ENCODE results near the gene GPC3.

Gene GPC3

DNA sequence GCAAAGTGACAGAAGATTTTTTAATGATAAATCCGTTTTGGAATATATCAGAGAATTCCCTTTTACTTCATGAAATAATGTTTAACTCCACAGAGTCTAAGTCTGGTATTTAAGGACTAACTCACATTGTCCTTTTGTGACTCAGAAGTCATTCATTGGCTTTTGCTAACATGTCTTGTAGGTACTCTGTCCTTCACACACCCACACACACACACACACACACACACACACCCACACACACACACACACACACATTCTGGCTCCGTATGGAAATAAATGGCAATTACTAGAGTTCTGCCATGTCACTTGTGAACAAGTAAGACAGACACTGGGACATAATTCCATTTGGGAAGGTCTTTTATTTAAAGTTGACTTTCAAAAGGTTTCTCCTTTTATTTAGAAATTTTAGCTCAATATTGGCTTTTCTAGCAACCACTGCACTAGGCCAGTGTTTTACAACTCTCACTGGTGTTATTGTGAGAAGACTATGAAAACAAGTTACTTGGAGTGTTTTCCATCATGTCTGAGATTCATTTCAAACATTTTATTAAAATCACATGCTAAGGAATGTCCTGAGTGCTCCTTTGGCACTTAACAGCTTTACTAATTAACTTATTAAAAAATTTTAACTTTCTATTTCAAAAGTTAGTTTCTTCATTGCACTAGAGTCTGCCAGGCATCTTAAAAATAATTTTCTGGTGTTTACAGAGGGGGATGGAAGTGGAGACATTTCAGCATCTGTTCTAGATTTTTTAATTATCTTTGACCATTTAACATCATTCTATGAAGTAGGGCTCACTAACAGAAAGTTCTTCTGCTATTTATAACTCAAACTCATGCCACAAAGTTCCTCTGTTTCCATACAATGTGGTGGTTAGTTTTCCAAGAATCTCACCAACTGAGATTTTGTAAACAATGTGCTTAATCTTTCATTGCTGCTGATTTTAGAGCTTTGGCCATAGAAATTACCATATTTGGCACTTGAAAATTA lies 329.8 kb downstream of the GPC3 start:
- H3K27ac Mint-ChIP-seq = no peak overlapping the region
- ATAC-seq = no peak
- no peak overlapping the region for H3K4me3 Mint-ChIP-seq
- H3K4me1 Mint-ChIP-seq = no peaks in the 10 kb centered on the region
- no peaks in the 10 kb centered on the region for H3K27me3 Mint-ChIP-seq
- no peaks in the 10 kb centered on the region for H3K9me3 Mint-ChIP-seq
- H3K36me3 Mint-ChIP-seq = no peaks in the 10 kb centered on the region

GRCh38 chrX:133654811-133655210 lies 330.6 kb downstream of the GPC3 start:
- Mint-ChIP-seq H3K4me3 (no peak overlapping the region), H3K4me1 (no peaks in the 10 kb centered on the region), H3K9me3 (no peaks in the 10 kb centered on the region), H3K27ac (no peak overlapping the region), H3K36me3 (no peaks in the 10 kb centered on the region), H3K27me3 (no peaks in the 10 kb centered on the region)
- no peak for ATAC-seq

DNA sequence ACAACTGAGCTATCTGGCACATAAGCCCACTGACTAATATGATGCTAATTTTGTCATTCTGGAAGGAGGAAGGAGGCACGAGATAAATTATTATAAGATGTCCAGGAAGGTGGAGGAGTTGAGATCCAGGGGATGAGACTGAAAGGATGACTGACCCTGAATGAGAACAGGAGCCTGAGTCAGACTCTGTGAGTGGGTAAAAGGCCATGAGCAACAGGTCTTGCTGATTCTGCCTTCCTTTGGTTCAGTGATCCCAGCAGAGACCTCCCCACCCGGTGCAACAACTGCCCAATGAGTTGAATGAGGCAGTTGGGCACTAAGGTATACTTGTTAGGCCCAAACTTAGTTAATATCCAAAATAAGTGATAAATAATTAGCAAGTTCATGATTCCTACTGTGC lies 332.0 kb downstream of the GPC3 start:
- H3K4me1 Mint-ChIP-seq = no peaks in the 10 kb centered on the region
- H3K36me3 Mint-ChIP-seq = no peaks in the 10 kb centered on the region
- no peaks in the 10 kb centered on the region for H3K9me3 Mint-ChIP-seq
- H3K27me3 Mint-ChIP-seq = no peaks in the 10 kb centered on the region
- no peak overlapping the region for H3K27ac Mint-ChIP-seq
- H3K4me3 Mint-ChIP-seq = no peak overlapping the region
- no peak for ATAC-seq

- Mint-ChIP-seq H3K27ac (no peak overlapping the region), H3K4me1 (no peaks in the 10 kb centered on the region), H3K36me3 (no peaks in the 10 kb centered on the region), H3K9me3 (no peaks in the 10 kb centered on the region), H3K4me3 (no peak overlapping the region), H3K27me3 (no peaks in the 10 kb centered on the region)
- no peak for ATAC-seq
Measured at GRCh38 chrX:133652185-133652584, 333.2 kb downstream of the GPC3 start.

- Mint-ChIP-seq H3K27ac (no peak overlapping the region), H3K27me3 (no peaks in the 10 kb centered on the region), H3K36me3 (no peaks in the 10 kb centered on the region)
Measured at GRCh38 chrX:133650239-133650638, 335.2 kb downstream of the GPC3 start.

DNA sequence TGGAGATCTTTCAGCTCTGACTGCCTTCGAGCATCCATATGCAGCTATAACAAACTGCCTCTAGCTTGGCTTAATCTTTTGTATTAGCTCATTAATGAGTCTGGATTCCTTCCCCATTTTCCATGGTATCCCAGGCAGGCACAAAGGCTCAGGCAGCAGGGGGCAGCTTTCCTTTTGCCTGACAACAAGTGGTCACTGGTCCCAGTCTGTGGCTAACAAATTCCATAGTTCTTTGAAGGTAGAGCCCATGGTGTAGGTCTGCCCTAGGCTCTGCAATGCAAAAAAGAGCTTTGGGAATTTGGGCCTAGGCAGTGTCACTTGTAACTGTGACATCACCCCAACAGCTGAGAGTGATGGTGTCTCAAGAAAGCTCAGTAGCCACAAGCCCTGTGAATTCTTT lies 335.7 kb downstream of the GPC3 start:
- H3K4me1 Mint-ChIP-seq = no peaks in the 10 kb centered on the region
- no peak overlapping the region for H3K4me3 Mint-ChIP-seq
- H3K27ac Mint-ChIP-seq = no peak overlapping the region
- H3K9me3 Mint-ChIP-seq = no peaks in the 10 kb centered on the region
- H3K27me3 Mint-ChIP-seq = no peaks in the 10 kb centered on the region
- no peak for ATAC-seq
- H3K36me3 Mint-ChIP-seq = no peaks in the 10 kb centered on the region

More at GRCh38 chrX:133650239-133650638, 335.2 kb downstream of the GPC3 start:
- H3K4me1 Mint-ChIP-seq = no peaks in the 10 kb centered on the region
- H3K4me3 Mint-ChIP-seq = no peak overlapping the region
- H3K9me3 Mint-ChIP-seq = no peaks in the 10 kb centered on the region
- ATAC-seq = no peak

DNA sequence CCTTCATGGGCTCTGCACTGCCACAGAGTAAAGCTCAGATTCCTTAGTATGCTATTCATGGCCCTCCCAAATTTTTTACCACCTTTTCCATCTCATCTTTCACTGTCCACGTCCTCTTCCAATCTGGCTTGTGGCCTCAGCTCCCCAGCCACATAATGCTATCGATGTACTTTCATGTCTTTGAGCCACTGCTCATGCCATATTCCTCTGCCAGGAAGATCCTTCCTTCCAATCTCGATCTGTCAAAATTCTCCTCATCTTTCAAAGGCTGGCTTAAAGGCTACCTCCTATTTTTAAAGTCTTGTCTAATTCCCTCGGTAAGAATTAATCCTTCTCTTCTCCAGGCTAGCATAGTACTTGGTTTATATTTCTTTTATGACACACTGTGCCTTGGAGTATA lies 336.8 kb downstream of the GPC3 start:
- H3K9me3 Mint-ChIP-seq = no peaks in the 10 kb centered on the region
- no peak for ATAC-seq

DNA sequence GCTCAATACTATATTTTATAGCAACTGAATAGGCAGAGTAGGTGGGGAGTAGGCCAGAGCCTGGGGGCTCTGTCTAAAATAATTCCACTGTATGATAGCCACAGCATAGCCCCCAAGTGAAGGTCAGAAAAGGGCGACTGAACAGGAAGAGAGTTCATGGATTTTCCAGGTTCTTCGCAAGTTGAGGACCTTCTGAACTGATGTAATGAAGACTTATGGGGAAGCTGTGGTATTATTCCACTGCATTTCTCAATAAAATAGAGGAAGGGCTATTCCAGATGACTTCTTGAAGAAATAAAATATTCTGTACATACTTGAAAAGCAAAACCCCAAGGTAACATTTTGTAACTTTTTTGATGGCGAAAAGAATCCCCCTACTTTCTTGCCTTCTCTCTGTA lies 338.7 kb downstream of the GPC3 start:
- H3K4me3 Mint-ChIP-seq = no peak overlapping the region
- no peaks in the 10 kb centered on the region for H3K9me3 Mint-ChIP-seq
- H3K36me3 Mint-ChIP-seq = no peaks in the 10 kb centered on the region
- no peaks in the 10 kb centered on the region for H3K27me3 Mint-ChIP-seq
- ATAC-seq = no peak
- H3K27ac Mint-ChIP-seq = no peak overlapping the region
- no peaks in the 10 kb centered on the region for H3K4me1 Mint-ChIP-seq

More for the DNA sequence above, 336.8 kb downstream of the GPC3 start:
- H3K36me3 Mint-ChIP-seq = no peaks in the 10 kb centered on the region
- H3K4me1 Mint-ChIP-seq = no peaks in the 10 kb centered on the region
- H3K27ac Mint-ChIP-seq = no peak overlapping the region
- no peak overlapping the region for H3K4me3 Mint-ChIP-seq
- H3K27me3 Mint-ChIP-seq = no peaks in the 10 kb centered on the region

DNA sequence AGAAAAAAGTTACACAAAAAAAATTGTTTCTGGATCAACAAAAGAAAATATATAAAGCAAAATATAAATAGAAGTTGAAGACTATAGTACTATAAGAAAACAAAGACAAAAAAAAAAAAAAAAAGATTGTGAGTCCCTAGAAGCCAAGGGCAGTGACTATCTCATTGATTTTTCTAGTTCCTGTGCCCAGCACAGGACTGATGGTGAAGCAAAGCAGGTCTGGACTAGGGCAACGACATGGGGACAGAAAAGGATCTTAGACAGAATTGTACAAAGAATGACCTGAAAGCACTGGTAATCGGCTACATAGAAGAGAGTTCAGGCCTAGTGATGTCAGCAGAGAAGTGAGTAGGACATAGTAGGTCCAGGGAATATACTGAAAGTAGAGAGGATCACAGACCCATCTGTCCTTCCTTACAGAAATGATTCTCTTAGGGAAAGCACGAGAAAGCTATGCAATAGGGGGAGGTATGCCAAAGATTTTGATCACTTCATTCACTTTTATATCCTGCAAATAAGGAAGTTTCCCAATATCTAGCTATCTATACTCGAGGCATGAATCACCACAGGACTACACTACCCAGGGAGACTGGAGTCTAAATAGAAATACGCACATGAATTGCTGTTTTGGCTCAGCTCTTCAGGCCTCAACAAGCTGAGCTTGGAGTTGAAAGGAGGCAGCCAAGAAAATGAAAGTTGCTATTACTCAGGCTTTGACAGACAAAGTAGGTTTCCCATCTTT lies 339.2 kb downstream of the GPC3 start:
- ATAC-seq = no peak
- Mint-ChIP-seq H3K9me3 (no peaks in the 10 kb centered on the region), H3K36me3 (no peaks in the 10 kb centered on the region), H3K27me3 (no peaks in the 10 kb centered on the region), H3K4me3 (no peak overlapping the region), H3K4me1 (no peaks in the 10 kb centered on the region), H3K27ac (no peak overlapping the region)

DNA sequence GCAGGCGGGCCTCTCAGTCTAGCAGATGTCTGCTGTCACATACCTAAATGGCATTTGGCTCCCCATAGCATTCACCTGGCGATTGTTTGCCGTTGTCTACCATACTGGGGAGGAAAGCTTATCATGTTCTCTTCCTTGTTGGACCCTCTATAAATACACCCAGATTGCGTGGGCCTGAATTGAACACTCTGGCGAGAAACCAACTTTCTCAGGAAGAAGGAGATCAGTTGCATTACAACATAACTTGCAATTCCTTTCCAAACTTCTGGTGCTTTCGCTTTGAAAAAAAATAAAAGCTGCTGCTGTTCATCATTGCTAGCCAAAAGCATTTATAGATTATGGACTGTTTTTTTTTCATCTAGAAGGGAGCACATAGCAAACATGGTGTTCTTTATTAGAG lies 340.1 kb downstream of the GPC3 start:
- no peak for ATAC-seq
- Mint-ChIP-seq H3K27me3 (no peaks in the 10 kb centered on the region), H3K27ac (no peak overlapping the region), H3K36me3 (no peaks in the 10 kb centered on the region), H3K9me3 (no peaks in the 10 kb centered on the region), H3K4me3 (no peak overlapping the region), H3K4me1 (no peaks in the 10 kb centered on the region)

DNA sequence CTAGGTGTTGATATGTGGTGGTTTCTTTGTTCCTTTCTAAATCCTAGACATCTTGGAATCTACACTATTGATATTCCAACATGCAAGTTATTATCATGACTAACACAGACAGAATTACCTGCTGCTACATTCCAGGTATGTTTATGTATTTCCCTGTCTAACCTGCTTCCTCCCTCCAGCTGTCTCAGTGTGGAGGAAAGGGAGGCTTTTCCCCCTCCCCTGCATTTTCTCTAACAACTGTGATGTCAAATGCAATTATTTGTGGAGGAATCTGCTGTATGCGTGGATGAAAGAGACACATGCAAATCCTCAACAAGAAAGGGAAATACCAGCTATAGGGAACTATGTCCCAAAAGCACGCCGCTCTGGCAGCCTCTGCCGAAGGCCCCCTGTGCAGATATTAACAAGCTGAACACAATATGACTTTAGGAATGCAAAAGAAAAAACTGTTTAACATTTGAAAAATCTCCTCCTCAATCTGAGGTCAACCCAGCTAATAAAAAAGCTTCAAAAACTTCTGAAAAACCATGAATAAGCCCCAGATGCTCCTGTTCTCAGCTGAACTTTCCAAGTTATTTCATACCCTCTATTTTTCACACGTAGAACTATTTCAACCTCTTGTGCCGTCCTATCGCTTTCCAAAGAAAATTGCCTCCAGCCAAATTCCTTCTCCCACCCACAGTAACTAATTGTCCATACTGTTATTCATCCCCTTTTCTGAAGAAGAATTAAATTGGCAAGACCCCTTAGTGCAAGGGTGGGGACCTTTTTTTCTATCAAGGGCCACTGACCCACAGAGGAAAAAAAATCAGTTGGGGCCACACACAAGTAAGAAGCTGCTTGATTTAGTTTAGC lies 345.0 kb downstream of the GPC3 start:
- Mint-ChIP-seq H3K4me1 (no peaks in the 10 kb centered on the region), H3K36me3 (no peaks in the 10 kb centered on the region), H3K4me3 (no peak overlapping the region), H3K27ac (no peak overlapping the region), H3K27me3 (no peaks in the 10 kb centered on the region), H3K9me3 (no peaks in the 10 kb centered on the region)
- ATAC-seq = no peak

DNA sequence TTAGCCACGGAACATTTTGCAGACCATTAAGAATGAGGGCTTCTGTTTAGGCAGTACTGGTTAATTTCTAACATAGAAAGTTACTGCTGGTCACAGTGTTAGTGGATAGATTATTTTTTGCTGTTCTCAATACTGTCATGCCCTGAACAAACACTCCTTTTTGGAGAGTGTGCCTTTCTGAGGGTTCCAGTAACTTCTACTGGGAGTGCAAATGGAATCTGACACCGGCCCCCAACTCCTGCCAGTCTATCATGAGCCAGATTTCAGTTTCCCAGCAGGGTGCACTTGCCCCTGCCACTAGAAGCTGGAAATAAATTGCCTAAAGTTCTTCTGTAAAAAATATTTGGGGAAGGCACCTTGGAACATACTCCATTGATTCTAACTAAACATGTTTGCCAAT lies 345.7 kb downstream of the GPC3 start:
- H3K27me3 Mint-ChIP-seq = no peaks in the 10 kb centered on the region
- H3K27ac Mint-ChIP-seq = no peak overlapping the region
- H3K36me3 Mint-ChIP-seq = no peaks in the 10 kb centered on the region
- no peaks in the 10 kb centered on the region for H3K9me3 Mint-ChIP-seq
- no peak overlapping the region for H3K4me3 Mint-ChIP-seq
- no peaks in the 10 kb centered on the region for H3K4me1 Mint-ChIP-seq
- ATAC-seq = no peak

DNA sequence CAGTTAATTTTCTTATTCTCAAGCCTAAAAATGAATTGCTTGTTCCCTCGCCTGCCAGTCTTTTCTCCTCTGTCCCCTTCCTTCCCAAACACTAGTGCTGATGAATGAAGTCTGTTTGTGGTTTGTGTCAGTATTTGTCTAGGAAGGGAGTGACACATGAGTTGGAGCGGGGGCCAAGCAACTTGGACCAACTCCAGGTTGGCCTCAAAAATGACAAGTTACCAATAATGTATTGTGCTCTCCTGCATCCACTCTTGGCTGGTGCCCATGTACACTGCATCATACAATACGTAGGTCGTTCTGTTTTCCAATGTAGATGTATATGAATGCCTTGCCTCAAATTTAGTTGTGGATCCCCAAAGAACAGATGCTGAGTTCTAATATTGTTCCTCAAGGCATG lies 347.1 kb downstream of the GPC3 start:
- H3K27ac Mint-ChIP-seq = no peak overlapping the region
- ATAC-seq = no peak
- no peaks in the 10 kb centered on the region for H3K36me3 Mint-ChIP-seq
- no peak overlapping the region for H3K4me3 Mint-ChIP-seq
- no peaks in the 10 kb centered on the region for H3K9me3 Mint-ChIP-seq
- H3K27me3 Mint-ChIP-seq = no peaks in the 10 kb centered on the region
- H3K4me1 Mint-ChIP-seq = no peaks in the 10 kb centered on the region

GRCh38 chrX:133637765-133638164 lies 347.6 kb downstream of the GPC3 start:
- H3K27me3 Mint-ChIP-seq = no peaks in the 10 kb centered on the region
- H3K4me3 Mint-ChIP-seq = no peak overlapping the region
- no peaks in the 10 kb centered on the region for H3K36me3 Mint-ChIP-seq
- H3K9me3 Mint-ChIP-seq = no peaks in the 10 kb centered on the region
- H3K4me1 Mint-ChIP-seq = no peaks in the 10 kb centered on the region
- no peak overlapping the region for H3K27ac Mint-ChIP-seq
- ATAC-seq = no peak

- H3K4me1 Mint-ChIP-seq = no peaks in the 10 kb centered on the region
- no peak overlapping the region for H3K4me3 Mint-ChIP-seq
- H3K27ac Mint-ChIP-seq = no peak overlapping the region
- H3K36me3 Mint-ChIP-seq = no peaks in the 10 kb centered on the region
- ATAC-seq = no peak
- no peaks in the 10 kb centered on the region for H3K9me3 Mint-ChIP-seq
- no peaks in the 10 kb centered on the region for H3K27me3 Mint-ChIP-seq
Measured at GRCh38 chrX:133636009-133636408, 349.4 kb downstream of the GPC3 start.
